Measurements from ENCODE around the gene TEX10. TPM values are rescaled to one million over a fixed set of nuclear protein-coding genes. Genes with fewer than 3 reads are reported as not detected.

Gene TEX10
- total and polyA plus RNA-seq, 12 donors, result 5.9 to 25.1 (median 10.9) TPM

- Histone ChIP-seq H3K36me3 (replicated peaks in 1 of 2) (peaks cover 0 to 6% of the 10 kb centered on the region in 2 donors), H3K4me3 (no peak overlapping the region), H3K9me3 (replicated peaks in 1 of 3) (no peaks in the 10 kb centered on the region), H3K27me3 (no peaks in the 10 kb centered on the region), H3K27ac (no peak overlapping the region), H3K4me1 (replicated peaks in 1 of 2) (peaks cover 0 to 5% of the 10 kb centered on the region in 2 donors)
- intact Hi-C loops (cut with DNase I), result no loop called here
- 54 to 86% (median 72%) methylated on average over 2 of the region's 2 CpGs for WGBS, 4 donors
- DNase-seq, result no peak
- TF ChIP-seq CTCF (IDR thresholded peaks at IDR 0.05), result no peak
- no peak for TF ChIP-seq POLR2A (IDR thresholded peaks at IDR 0.05)
These were observed 71.7 kb downstream of the TEX10 start for GRCh38 chr9:100281066-100281465.

DNA sequence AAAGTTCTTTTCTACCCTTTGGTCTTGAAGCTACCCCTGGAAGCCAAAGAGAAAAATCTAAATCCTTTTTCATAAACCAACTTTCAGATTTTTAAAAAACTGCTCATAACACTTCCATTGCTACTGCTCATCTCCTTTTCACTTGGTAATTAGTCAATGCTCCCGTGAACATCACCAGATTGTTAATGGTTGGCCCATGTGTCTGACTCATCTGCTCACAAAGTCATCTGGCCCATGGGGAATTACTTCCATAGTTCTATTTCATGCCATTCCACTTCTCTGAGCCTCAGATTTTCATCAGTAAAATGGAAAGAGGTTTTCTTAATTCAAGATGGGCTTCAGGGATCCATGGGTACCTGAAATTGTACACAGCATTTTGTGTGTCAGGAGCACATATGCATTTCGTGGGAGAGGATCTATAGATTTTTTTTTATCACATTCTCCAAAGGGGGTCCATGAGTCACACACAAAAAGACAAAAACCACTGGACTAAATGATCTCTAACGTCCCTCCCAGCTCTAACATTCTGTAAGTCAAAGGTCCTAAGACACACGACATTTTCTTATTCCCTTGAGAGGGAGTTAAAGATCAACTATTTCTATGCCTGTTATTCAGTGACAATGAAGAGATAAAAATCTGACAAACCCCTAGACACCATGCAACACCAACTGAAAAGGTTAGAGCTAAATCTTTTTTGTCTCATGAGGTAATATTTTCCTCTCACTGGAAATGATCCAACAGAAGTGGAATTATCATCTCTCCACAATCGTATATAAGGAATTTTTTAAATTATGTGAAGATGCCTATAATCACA lies 75.4 kb downstream of the TEX10 start:
- Histone ChIP-seq H3K4me3 (no peak overlapping the region), H3K27ac (no peak overlapping the region), H3K27me3 (no peaks in the 10 kb centered on the region), H3K4me1 (replicated peaks in 1 of 2) (peaks cover 0 to 5% of the 10 kb centered on the region in 2 donors), H3K9me3 (replicated peaks in 1 of 3) (no peaks in the 10 kb centered on the region), H3K36me3 (replicated peaks in 1 of 2) (peaks cover 0 to 4% of the 10 kb centered on the region in 2 donors)
- intact Hi-C loops (cut with DNase I), result no loop called here
- WGBS, 4 donors, result 80 to 89% (median 87%) methylated on average over 5 of the region's 5 CpGs
- TF ChIP-seq POLR2A (IDR thresholded peaks at IDR 0.05), result no peak
- no peak for TF ChIP-seq CTCF (IDR thresholded peaks at IDR 0.05)
- no peak for DNase-seq

GRCh38 chr9:100269656-100270055 lies 83.1 kb downstream of the TEX10 start:
- no peaks in the 10 kb centered on the region for H3K4me1 ChIP-seq (replicated peaks in 1 of 2)
- WGBS, 4 donors, result 93 to 97% (median 95%) methylated on average over 1 of the region's 1 CpG
- no peak overlapping the region for H3K4me3 ChIP-seq
- TF ChIP-seq CTCF (IDR thresholded peaks at IDR 0.05) (no peak), POLR2A (IDR thresholded peaks at IDR 0.05) (no peak)
- no peaks in the 10 kb centered on the region for H3K27me3 ChIP-seq
- H3K36me3 ChIP-seq (replicated peaks in 1 of 2), result peaks cover 0 to 4% of the 10 kb centered on the region in 2 donors
- intact Hi-C loops (cut with DNase I), result no loop called here
- no peak for DNase-seq
- no peak overlapping the region for H3K27ac ChIP-seq
- no peaks in the 10 kb centered on the region for H3K9me3 ChIP-seq (replicated peaks in 1 of 3)

- WGBS, 4 donors, result 93 to 99% (median 96%) methylated on average over 4 of the region's 4 CpGs
- Histone ChIP-seq H3K27me3 (no peaks in the 10 kb centered on the region), H3K9me3 (replicated peaks in 1 of 3) (no peaks in the 10 kb centered on the region), H3K36me3 (replicated peaks in 1 of 2) (no peaks in the 10 kb centered on the region), H3K4me3 (no peak overlapping the region), H3K27ac (no peak overlapping the region), H3K4me1 (replicated peaks in 1 of 2) (no peaks in the 10 kb centered on the region)
- DNase-seq, result no peak
- no peak for TF ChIP-seq CTCF (IDR thresholded peaks at IDR 0.05)
- intact Hi-C loops (cut with DNase I), result no loop called here
These were observed 84.5 kb downstream of the TEX10 start for GRCh38 chr9:100268271-100268670.
